A673 (cell line): ENCODE data around the gene SELENOT. TPM values are rescaled to one million over a fixed set of nuclear protein-coding genes. Genes with fewer than 3 reads are reported as not detected.

Experiments used
- BruUV-seq: library from RNA; stranded (reverse); fragments of 400-500 nt; replicated peaks from 2 replicates; lab custom pipeline; 2021; lab: Mats Ljungman, UMichigan
- CTCF ChIA-PET: fragments of 300-600 bp; sonication (Branson Sonifier 250); formaldehyde crosslinking; loops from one replicate; lab custom pipeline; 2022; ENCODE audit warnings: antibody characterized with exemption; lab: Charles Lee
- POLR2A ChIA-PET: fragments of 300-600 bp; sonication (Branson Sonifier 250); formaldehyde crosslinking; loops from one replicate; lab custom pipeline; 2022; ENCODE audit warnings: antibody characterized with exemption; ENCODE audit not compliant: low non-redundant PET; lab: Charles Lee
- DNase-seq: peaks from one replicate; pipeline ENCODE4 v3.0.0-alpha.2; 2015; ENCODE audit warnings: low spot score
- H3K27ac ChIP-seq: fragments of 200-600 bp; sonication (generic); 2 replicates; pipeline ENCODE4 v1.5.1; 2016; ENCODE audit warnings: mixed run types, low read depth, mild to moderate bottlenecking, mixed read lengths, antibody characterized with exemption, low read length; ENCODE audit not compliant: poor library complexity, severe bottlenecking
- H3K27me3 ChIP-seq: fragments of 200-600 bp; sonication (generic); replicated peaks from 2 replicates; pipeline ENCODE4 v1.6.1; 2017; ENCODE audit warnings: mixed run types, low read depth, mild to moderate bottlenecking, mixed read lengths, antibody characterized with exemption, low read length; ENCODE audit not compliant: insufficient read depth, poor library complexity
- H3K36me3 ChIP-seq: fragments of 200-600 bp; sonication (generic); 2 replicates; pipeline ENCODE4 v1.6.1; 2016; ENCODE audit warnings: mixed run types, mild to moderate bottlenecking, mixed read lengths, antibody characterized with exemption, low read length; ENCODE audit not compliant: insufficient read depth, poor library complexity, severe bottlenecking
- H3K4me1 ChIP-seq: fragments of 200-600 bp; sonication (generic); 2 replicates; pipeline ENCODE4 v1.6.1; 2017; ENCODE audit warnings: mixed run types, mild to moderate bottlenecking, mixed read lengths, antibody characterized with exemption, low read length; ENCODE audit not compliant: insufficient read depth, poor library complexity, severe bottlenecking
- H3K4me3 ChIP-seq: fragments of 200-600 bp; sonication (generic); 2 replicates; pipeline ENCODE4 v1.5.1; 2016; ENCODE audit warnings: low read depth, mixed run types, mild to moderate bottlenecking, mixed read lengths, low read length; ENCODE audit not compliant: poor library complexity, severe bottlenecking
- H3K9me3 ChIP-seq: fragments of 200-600 bp; sonication (generic); 2 replicates; pipeline ENCODE4 v1.6.1; 2016; ENCODE audit warnings: mixed run types, low read depth, mild to moderate bottlenecking, mixed read lengths, antibody characterized with exemption, low read length; ENCODE audit not compliant: poor library complexity, severe bottlenecking
- EZH2 ChIP-seq: fragments of 200-600 bp; sonication (generic); IDR thresholded peaks from 2 replicates; pipeline ENCODE4 v1.6.1; 2017; ENCODE audit warnings: borderline replicate concordance, low read depth, mild to moderate bottlenecking, mixed read lengths, antibody characterized with exemption, low read length; ENCODE audit not compliant: poor library complexity, severe bottlenecking
- intact Hi-C: fragments of 100-400 bp; cut with micrococcal nuclease; formaldehyde crosslinking; loops from one replicate; pipeline ENCODE4 v1.10.0; 2022; ENCODE audit not compliant: unreplicated experiment
- total RNA-seq: library from RNA; stranded (reverse); gene quantifications from 2 replicates; pipeline ENCODE4 v1.2.3, GENCODE V29; 2021
- TF ChIP-seq, protein P1 (sequence below): fragments of 300-800, 200-600 bp; sonication (generic); conservative IDR thresholded peaks from 2 replicates; pipeline ENCODE4 v1.5.1; 2017; ENCODE audit warnings: low read depth, mild to moderate bottlenecking, antibody characterized with exemption, low read length, moderate library complexity, mixed read lengths

SELENOT gene
- total RNA-seq, 1 experiment from 2014 or later, result 108 TPM

DNA sequence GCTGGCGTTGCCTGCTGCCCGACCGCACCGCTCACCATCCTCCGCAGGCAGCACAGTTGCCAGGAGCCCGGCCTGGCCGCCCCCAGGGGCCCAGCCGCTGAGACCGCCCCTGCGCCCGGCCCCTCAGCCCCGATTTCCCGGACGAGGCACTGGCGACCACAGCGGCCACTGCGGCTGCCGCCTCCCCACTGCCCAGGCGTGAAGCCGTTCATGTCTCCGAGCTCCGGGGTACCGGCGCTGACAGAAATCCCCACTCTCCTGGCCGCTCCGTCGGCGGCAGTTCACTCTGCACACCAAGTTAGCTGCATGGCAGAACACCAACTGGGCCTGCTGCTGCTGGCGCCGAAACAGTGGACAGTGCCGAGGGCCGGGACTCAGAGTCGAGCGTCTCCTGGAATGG is 8.5 kb downstream of the SELENOT start:
- no peaks in the 10 kb centered on the region for H3K27me3 ChIP-seq
- no peaks in the 10 kb centered on the region for H3K9me3 ChIP-seq
- no peak for DNase-seq
- peaks cover 21% of the 10 kb centered on the region for H3K36me3 ChIP-seq
- ChIA-PET CTCF (no interaction called here), POLR2A (no interaction called here)
- intact Hi-C loops, result no loop called here
- BruUV-seq, result no TSS peak
- H3K27ac ChIP-seq, result no peak overlapping the region
- H3K4me3 ChIP-seq, result no peak overlapping the region
- TF ChIP-seq, protein P1, sequence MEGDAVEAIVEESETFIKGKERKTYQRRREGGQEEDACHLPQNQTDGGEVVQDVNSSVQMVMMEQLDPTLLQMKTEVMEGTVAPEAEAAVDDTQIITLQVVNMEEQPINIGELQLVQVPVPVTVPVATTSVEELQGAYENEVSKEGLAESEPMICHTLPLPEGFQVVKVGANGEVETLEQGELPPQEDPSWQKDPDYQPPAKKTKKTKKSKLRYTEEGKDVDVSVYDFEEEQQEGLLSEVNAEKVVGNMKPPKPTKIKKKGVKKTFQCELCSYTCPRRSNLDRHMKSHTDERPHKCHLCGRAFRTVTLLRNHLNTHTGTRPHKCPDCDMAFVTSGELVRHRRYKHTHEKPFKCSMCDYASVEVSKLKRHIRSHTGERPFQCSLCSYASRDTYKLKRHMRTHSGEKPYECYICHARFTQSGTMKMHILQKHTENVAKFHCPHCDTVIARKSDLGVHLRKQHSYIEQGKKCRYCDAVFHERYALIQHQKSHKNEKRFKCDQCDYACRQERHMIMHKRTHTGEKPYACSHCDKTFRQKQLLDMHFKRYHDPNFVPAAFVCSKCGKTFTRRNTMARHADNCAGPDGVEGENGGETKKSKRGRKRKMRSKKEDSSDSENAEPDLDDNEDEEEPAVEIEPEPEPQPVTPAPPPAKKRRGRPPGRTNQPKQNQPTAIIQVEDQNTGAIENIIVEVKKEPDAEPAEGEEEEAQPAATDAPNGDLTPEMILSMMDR, result no peak
- no peak for TF ChIP-seq EZH2
- H3K4me1 ChIP-seq, result peaks cover 12% of the 10 kb centered on the region

DNA sequence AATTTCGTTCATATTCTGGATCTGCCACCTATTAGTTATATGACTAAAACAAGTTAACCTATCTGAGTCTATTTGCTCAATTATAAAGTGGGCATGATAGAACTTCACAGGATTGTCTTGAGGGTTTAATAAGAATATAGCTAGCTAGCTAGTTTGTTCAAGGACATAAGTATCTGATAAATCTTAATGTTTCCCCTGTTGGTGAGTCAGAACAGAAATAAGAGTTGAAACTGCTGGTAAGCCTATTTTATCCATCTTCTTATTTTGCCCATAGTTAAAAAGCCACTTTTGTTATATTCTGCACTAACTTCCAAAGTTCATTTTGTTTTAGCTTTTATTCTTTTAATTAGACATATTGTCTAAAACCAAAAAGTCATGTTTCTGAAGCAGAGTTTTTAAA is 9.4 kb downstream of the SELENOT start:
- intact Hi-C loops, result no loop called here
- H3K36me3 ChIP-seq, result peaks cover 21% of the 10 kb centered on the region
- H3K4me1 ChIP-seq, result peaks cover 4% of the 10 kb centered on the region
- no peak overlapping the region for H3K4me3 ChIP-seq
- DNase-seq, result no peak
- ChIA-PET CTCF (no interaction called here), POLR2A (interaction anchor here (0.7 kb wide), 1 partner anchor 74 kb away, joined by 3 read pairs; no protein-coding TSS in a partner anchor)
- no peaks in the 10 kb centered on the region for H3K9me3 ChIP-seq
- TF ChIP-seq, protein P1, result no peak
- no peak for TF ChIP-seq EZH2
- no peaks in the 10 kb centered on the region for H3K27me3 ChIP-seq
- no peak overlapping the region for H3K27ac ChIP-seq
- no TSS peak for BruUV-seq

- Histone ChIP-seq H3K4me1 (no peaks in the 10 kb centered on the region), H3K27me3 (no peaks in the 10 kb centered on the region), H3K4me3 (no peak overlapping the region), H3K9me3 (no peaks in the 10 kb centered on the region), H3K27ac (no peak overlapping the region), H3K36me3 (peaks cover 21% of the 10 kb centered on the region)
- POLR2A ChIA-PET, result interaction anchor here (0.7 kb wide), 1 partner anchor 75 kb away, joined by 3 read pairs; no protein-coding TSS in a partner anchor
- CTCF ChIA-PET, result no interaction called here
- intact Hi-C loops, result no loop called here
- no peak for DNase-seq
- no peak for TF ChIP-seq EZH2
- TF ChIP-seq, protein P1, result no peak
- BruUV-seq, result no TSS peak
Measured at GRCh38 chr3:150613034-150613433, 9.9 kb downstream of the SELENOT start.
